ENCODE data around the gene HOMER2. TPM values are rescaled to one million over a fixed set of nuclear protein-coding genes. Genes with fewer than 3 reads are reported as not detected.

HOMER2 gene
- total RNA-seq (2022; extraction: Qiagen RNA extraction): 19.6 to 23.6 TPM (median 21.3 TPM) in 5 replicates

DNA sequence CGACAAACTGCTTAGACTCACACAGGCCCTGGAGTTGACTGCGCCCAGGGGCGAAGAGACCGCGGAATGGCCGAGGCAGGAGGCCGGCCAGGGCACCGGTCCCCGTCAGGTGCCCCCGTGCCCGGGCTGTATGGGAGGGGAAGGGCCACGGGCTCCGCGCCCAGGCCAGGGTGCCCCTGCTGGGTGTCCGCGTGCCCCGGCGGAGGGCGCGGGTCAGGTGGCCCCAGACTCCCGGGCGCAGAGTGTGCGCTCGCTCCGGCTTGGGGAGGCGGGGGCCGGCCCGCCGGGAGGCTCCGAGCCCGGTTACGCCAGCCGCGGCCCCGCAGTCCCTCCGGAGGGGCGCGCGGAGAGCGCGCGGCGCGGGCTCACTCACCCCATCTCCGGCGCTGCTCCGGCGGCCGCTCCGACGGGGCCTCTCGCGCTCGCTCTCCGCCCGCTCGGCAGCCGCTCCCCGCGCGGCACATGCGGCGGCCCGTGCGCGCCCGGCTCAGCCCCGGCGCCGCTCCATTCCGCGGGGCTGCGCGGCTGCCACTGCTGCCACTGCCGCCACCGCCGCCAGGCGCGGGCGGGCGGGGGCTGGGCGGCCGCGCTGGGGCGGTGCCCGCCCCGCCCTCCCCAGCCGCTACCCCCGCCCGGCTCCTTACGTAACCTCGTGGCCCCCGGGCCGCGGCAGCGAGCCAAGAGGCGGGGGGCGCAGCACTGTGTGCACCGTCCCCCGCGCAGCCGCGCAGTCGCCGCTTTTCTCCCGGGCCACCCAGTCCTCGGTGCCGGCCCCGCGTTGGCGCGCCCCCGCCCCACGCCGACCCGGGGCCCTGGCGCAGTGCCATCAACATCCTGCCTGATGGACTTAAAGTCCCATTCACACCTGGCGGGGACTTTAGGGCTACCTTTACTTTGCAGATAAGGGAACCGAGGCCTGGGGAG, at the start of gene HOMER2:
Gene HOMER2 (minus strand): TSS at position 563 of the 924 bp plus-strand sequence. CDS start 185 bp downstream, at position 378.

DNA sequence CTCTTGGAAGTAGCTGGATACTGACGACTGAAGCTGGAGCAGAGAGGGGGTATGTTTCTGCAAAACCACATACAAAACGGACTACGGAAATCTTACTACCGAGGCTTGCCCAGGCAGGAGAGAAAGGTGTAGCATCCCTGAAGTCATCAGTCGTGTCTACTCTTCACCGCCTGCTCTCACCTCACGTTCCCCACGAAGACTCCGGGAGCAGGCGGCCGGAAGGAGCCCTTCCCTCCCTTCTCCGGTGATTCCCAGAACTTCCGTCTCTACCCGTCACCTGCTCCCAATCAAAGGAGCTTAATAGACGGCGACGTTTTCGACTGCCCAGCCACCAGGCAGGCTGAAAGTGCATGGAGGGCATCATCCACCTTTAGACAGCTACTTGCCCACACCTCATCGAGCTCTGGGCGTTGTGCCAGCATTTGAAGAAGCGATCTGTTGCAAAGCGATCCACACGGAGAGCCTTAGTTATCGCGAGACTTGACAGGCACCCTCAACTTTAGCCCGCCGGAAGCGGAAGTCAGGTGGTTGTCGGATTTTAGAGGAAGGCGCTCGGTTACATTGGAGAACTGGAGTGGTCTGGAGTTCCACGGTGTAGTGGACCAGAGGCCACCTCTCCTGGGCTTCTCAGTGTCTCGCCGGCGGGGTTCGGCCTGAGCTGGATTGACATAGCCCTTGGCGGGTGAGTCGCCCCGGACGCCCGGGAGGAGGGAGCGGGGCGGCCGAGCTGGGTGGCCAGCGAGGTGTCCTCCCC, 33.3 kb upstream of the HOMER2 start, which contains the start of gene RAMAC:
Gene RAMAC (plus strand): TSS at position 523 of the 754 bp plus-strand sequence. CDS start 2,809 bp downstream, outside the sequence.

GRCh38 chr15:82809308-82810060, 143.0 kb downstream of the HOMER2 start, which contains the start of gene WHAMM:
Gene WHAMM, plus strand, starts transcription at chr15:82809628. Its CDS starts 99 bp downstream, at chr15:82809727.

GRCh38 chr15:82805994-82806406, 146.5 kb downstream of the HOMER2 start, which contains the start of gene FSD2:
Gene FSD2, minus strand, starts transcription at chr15:82806069. Its CDS starts 18,679 bp downstream, at chr15:82787390.

Other genes with a start within 250 kb of the HOMER2 start
- 0.40 to 0.98 TPM (median 0.68 TPM) in 5 replicates for gene AP3B2, start 242.8 kb downstream of the HOMER2 start, total RNA-seq (2022; extraction: Qiagen RNA extraction)
- not detected in 5 replicates for gene FSD2, start 146.7 kb downstream of the HOMER2 start, total RNA-seq (2022; extraction: Qiagen RNA extraction)
- 6.8 to 7.4 TPM (median 6.9 TPM) in 5 replicates for gene WHAMM, start 143.1 kb downstream of the HOMER2 start, total RNA-seq (2022; extraction: Qiagen RNA extraction)
- gene RAMAC, start 33.5 kb upstream of the HOMER2 start, total RNA-seq (2022; extraction: Qiagen RNA extraction): 43.9 to 61.6 TPM (median 45.8 TPM) in 5 replicates
- 41.5 to 49.8 TPM (median 47.5 TPM) in 5 replicates for gene C15orf40, start 58.9 kb upstream of the HOMER2 start, total RNA-seq (2022; extraction: Qiagen RNA extraction)
- gene BTBD1, start 114.5 kb upstream of the HOMER2 start, total RNA-seq (2022; extraction: Qiagen RNA extraction): 50.7 to 60.0 TPM (median 55.2 TPM) in 5 replicates
- gene TM6SF1, start 154.9 kb upstream of the HOMER2 start, total RNA-seq (2022; extraction: Qiagen RNA extraction): 0.09 to 0.13 TPM (median 0.10 TPM) in 4 of 5 replicates, not detected in the other